Stimulated activated CD4-positive, alpha-beta T cell treated with anti-CD3 and anti-CD28 coated beads, Interleukin-1b, Interleukin-23, amount 100 ng/mL, for 24 hours (primary cell): ENCODE results near the gene VSX2.
A peak's percentile ranks its signal among the peaks of the same experiment; 100 is the strongest.

ENCODE experiments used
- DNase-seq, 4 experiments: peaks; one replicate each; pipeline ENCODE4 v3.0.0-alpha.2; 2020; ENCODE audit warnings: low read depth in 4 of 4, low spot score in 1 of 4

VSX2 gene

GRCh38 chr14:74238974-74239847 is at the start of gene VSX2:
Gene VSX2, plus strand, starts transcription at chr14:74239449. Its CDS starts 113 bp downstream, at chr14:74239562.
- no peak for DNase-seq

GRCh38 chr14:74190927-74191575 is 48.2 kb upstream of the VSX2 start:
- no peak for DNase-seq

GRCh38 chr14:74194506-74195274 is 44.6 kb upstream of the VSX2 start:
- no peak for DNase-seq

GRCh38 chr14:74195623-74196022 is 43.6 kb upstream of the VSX2 start:
- no peak for DNase-seq

GRCh38 chr14:74198441-74199234 is 40.6 kb upstream of the VSX2 start:
- DNase-seq: no peak

GRCh38 chr14:74202113-74202512 is 37.1 kb upstream of the VSX2 start:
- DNase-seq: no peak

- no peak for DNase-seq
These were observed 35.6 kb upstream of the VSX2 start for GRCh38 chr14:74203639-74204038.

GRCh38 chr14:74204491-74204890 is 34.8 kb upstream of the VSX2 start:
- DNase-seq: no peak

- no peak for DNase-seq
These were observed 33.4 kb upstream of the VSX2 start for GRCh38 chr14:74205882-74206281.

- no peak for DNase-seq
These were observed 31.3 kb upstream of the VSX2 start for GRCh38 chr14:74207943-74208342.

GRCh38 chr14:74208642-74209041 is 30.6 kb upstream of the VSX2 start:
- DNase-seq: no peak

- DNase-seq: no peak
These were observed 27.2 kb upstream of the VSX2 start for GRCh38 chr14:74211945-74212580.

GRCh38 chr14:74213907-74214803 is 25.1 kb upstream of the VSX2 start:
- DNase-seq: no peak

- no peak for DNase-seq
These were observed 22.6 kb upstream of the VSX2 start for GRCh38 chr14:74216671-74217070.

GRCh38 chr14:74217672-74218448 is 21.4 kb upstream of the VSX2 start:
- DNase-seq: peak; percentile 59 to 70 (median 68)

- no peak for DNase-seq
These were observed 20.8 kb upstream of the VSX2 start for GRCh38 chr14:74218462-74218861.

- no peak for DNase-seq
These were observed 19.7 kb upstream of the VSX2 start for GRCh38 chr14:74219277-74220205.

GRCh38 chr14:74220991-74221390 is 18.3 kb upstream of the VSX2 start:
- no peak for DNase-seq
